IMR-90 (cell line): ENCODE data around the gene NFATC3. TPM values are rescaled to one million over a fixed set of nuclear protein-coding genes. Genes with fewer than 3 reads are reported as not detected.

Experiments
- ATAC-seq: fragments of 200-7000 bp; cut with Tn5 transposase; 2 replicates; pipeline ENCODE4 v1.9.1; 2020; ENCODE audit warnings: low read depth, mild to moderate bottlenecking, moderate library complexity
- BruUV-seq: library from RNA; stranded (reverse); fragments of 400-500 nt; replicated peaks from 2 replicates; lab custom pipeline; 2021; lab: Mats Ljungman, UMichigan
- CTCF ChIA-PET: fragments of 300-600 bp; formaldehyde crosslinking; extraction: SDS; loops from one replicate; lab custom pipeline; 2021; ENCODE audit warnings: antibody characterized with exemption; lab: Yijun Ruan, JAX
- POLR2A ChIA-PET: fragments of 300-600 bp; sonication (Branson Sonifier 250); formaldehyde crosslinking; loops from one replicate; lab custom pipeline; 2022; ENCODE audit warnings: antibody characterized with exemption; ENCODE audit not compliant: unreplicated experiment; lab: Charles Lee
- DNase-seq: peaks from one replicate; pipeline ENCODE4 v3.0.0; 2013
- H2AFZ ChIP-seq: replicated peaks from 2 replicates; pipeline ENCODE3; 2013; ENCODE audit warnings: low read length, mild to moderate bottlenecking; ENCODE audit not compliant: poor library complexity
- H2AK5ac ChIP-seq: 2 replicates; pipeline ENCODE4 v1.6.1; 2013; ENCODE audit warnings: low read depth, low read length, inconsistent platforms
- H2AK9ac ChIP-seq: replicated peaks from 2 replicates; pipeline ENCODE3; 2013; ENCODE audit warnings: mild to moderate bottlenecking, low read depth, low read length, moderate library complexity; ENCODE audit not compliant: poor library complexity
- H2BK120ac ChIP-seq: 2 replicates; pipeline ENCODE4 v1.6.1; 2013; ENCODE audit warnings: low read depth, low read length, inconsistent platforms
- H2BK15ac ChIP-seq: 3 replicates; pipeline ENCODE4 v1.6.1; 2013; ENCODE audit warnings: low read depth, low read length, inconsistent platforms
- H2BK20ac ChIP-seq: 2 replicates; pipeline ENCODE4 v1.6.1; 2013; ENCODE audit warnings: low read depth, mild to moderate bottlenecking, inconsistent platforms, low read length, moderate library complexity
- H2BK5ac ChIP-seq: 2 replicates; pipeline ENCODE4 v1.6.1; 2013; ENCODE audit warnings: mild to moderate bottlenecking, low read depth, low read length, inconsistent platforms; ENCODE audit not compliant: poor library complexity, severe bottlenecking
- H3K14ac ChIP-seq: replicated peaks from 2 replicates; pipeline ENCODE4 v1.6.1; 2013; ENCODE audit warnings: low read depth, low read length, inconsistent platforms
- H3K18ac ChIP-seq: 2 replicates; pipeline ENCODE4 v1.6.1; 2013; ENCODE audit warnings: low read depth, low read length, control low read depth
- H3K23ac ChIP-seq: 2 replicates; pipeline ENCODE4 v1.6.1; 2013; ENCODE audit warnings: low read depth, low read length, inconsistent platforms
- H3K27ac ChIP-seq: 2 replicates; pipeline ENCODE4 v1.5.1; 2013; ENCODE audit warnings: mild to moderate bottlenecking, control low read depth, low read length; ENCODE audit not compliant: insufficient read depth
- H3K27me3 ChIP-seq: 2 replicates; pipeline ENCODE4 v1.6.1; 2013; ENCODE audit warnings: low read length; ENCODE audit not compliant: control insufficient read depth, insufficient read depth
- H3K36me3 ChIP-seq: 2 replicates; pipeline ENCODE4 v1.6.1; 2013; ENCODE audit warnings: low read length, mixed read lengths; ENCODE audit not compliant: control insufficient read depth, insufficient read depth
- H3K4ac ChIP-seq: 2 replicates; pipeline ENCODE4 v1.6.1; 2013; ENCODE audit warnings: low read depth, low read length, inconsistent platforms
- H3K4me1 ChIP-seq: 2 replicates; pipeline ENCODE4 v1.6.1; 2013; ENCODE audit warnings: low read length, mixed read lengths; ENCODE audit not compliant: control insufficient read depth, insufficient read depth
- H3K4me2 ChIP-seq: 2 replicates; pipeline ENCODE4 v1.6.1; 2013; ENCODE audit warnings: low read depth, mild to moderate bottlenecking, control low read depth, low read length, moderate library complexity
- H3K4me3 ChIP-seq: 2 replicates; pipeline ENCODE4 v1.5.1; 2013; ENCODE audit warnings: low read depth, mild to moderate bottlenecking, control low read depth, low read length, moderate library complexity; ENCODE audit not compliant: insufficient read depth
- H3K56ac ChIP-seq: 2 replicates; pipeline ENCODE4 v1.6.1; 2013; ENCODE audit warnings: low read length, inconsistent platforms; ENCODE audit not compliant: insufficient read depth; ENCODE audit errors: extremely low read depth
- H3K79me1 ChIP-seq, 2 experiments: 2 replicates each; pipeline ENCODE4 v1.6.1; 2013; ENCODE audit warnings: low read length in 2 of 2, inconsistent platforms in 1 of 2, low read depth in 1 of 2
- H3K9ac ChIP-seq: 2 replicates; pipeline ENCODE4 v1.6.1; 2013; ENCODE audit warnings: low read depth, low read length, control low read depth
- H3K9me1 ChIP-seq: 2 replicates; pipeline ENCODE4 v1.6.1; 2013; ENCODE audit warnings: low read length, inconsistent platforms; ENCODE audit not compliant: insufficient read depth
- H3K9me3 ChIP-seq: 2 replicates; pipeline ENCODE4 v1.6.1; 2013; ENCODE audit warnings: low read length; ENCODE audit not compliant: control insufficient read depth, insufficient read depth
- H4K20me1 ChIP-seq: 2 replicates; pipeline ENCODE4 v1.6.1; 2013; ENCODE audit warnings: low read length, inconsistent platforms; ENCODE audit not compliant: insufficient read depth
- H4K5ac ChIP-seq: 2 replicates; pipeline ENCODE4 v1.6.1; 2013; ENCODE audit warnings: mild to moderate bottlenecking, low read depth, low read length, control low read depth
- H4K8ac ChIP-seq, 2 experiments: 2 replicates each; pipeline ENCODE4 v1.6.1; 2013; ENCODE audit warnings: low read depth in 2 of 2, low read length in 2 of 2, control low read depth in 1 of 2, inconsistent platforms in 1 of 2
- H4K91ac ChIP-seq: 2 replicates; pipeline ENCODE4 v1.6.1; 2013; ENCODE audit warnings: low read depth, low read length, inconsistent platforms; ENCODE audit not compliant: insufficient read depth
- BHLHE40 ChIP-seq: fragments of 150-350 bp; IDR thresholded peaks from 2 replicates; pipeline ENCODE4 v1.6.1; 2016; ENCODE audit warnings: mild to moderate bottlenecking, low read depth, low read length
- CEBPB ChIP-seq: IDR thresholded peaks from 2 replicates; pipeline ENCODE4 v1.6.1; 2012; ENCODE audit warnings: low read depth, low read length, improper control_type of control experiment
- CHD1 ChIP-seq: IDR thresholded peaks from 2 replicates; pipeline ENCODE4 v1.6.1; 2012; ENCODE audit warnings: low read depth, low read length, improper control_type of control experiment
- CTCF ChIP-seq: conservative IDR thresholded peaks from 2 replicates; pipeline ENCODE4 v1.5.1; 2012; ENCODE audit warnings: mild to moderate bottlenecking, low read depth, low read length, improper control_type of control experiment
- ELK1 ChIP-seq: fragments of 150-350 bp; IDR thresholded peaks from 2 replicates; pipeline ENCODE4 v1.6.1; 2016; ENCODE audit warnings: low read depth, mild to moderate bottlenecking, low read length, moderate library complexity, borderline replicate concordance
- FOS ChIP-seq: fragments of 150-350 bp; IDR thresholded peaks from 2 replicates; pipeline ENCODE4 v1.6.1; 2016; ENCODE audit warnings: low read depth, low read length
- MAFK ChIP-seq: IDR thresholded peaks from 2 replicates; pipeline ENCODE4 v1.6.1; 2012; ENCODE audit warnings: low read depth, low read length, improper control_type of control experiment
- MAZ ChIP-seq: IDR thresholded peaks from 2 replicates; pipeline ENCODE4 v1.6.1; 2012; ENCODE audit warnings: low read depth, mild to moderate bottlenecking, low read length, improper control_type of control experiment, moderate library complexity, borderline replicate concordance
- MXI1 ChIP-seq: IDR thresholded peaks from 2 replicates; pipeline ENCODE4 v1.6.1; 2012; ENCODE audit warnings: low read depth, mild to moderate bottlenecking, low read length, moderate library complexity, borderline replicate concordance
- NFE2L2 ChIP-seq: fragments of 150-350 bp; IDR thresholded peaks from 2 replicates; pipeline ENCODE4 v1.6.1; 2016; ENCODE audit warnings: low read depth, mild to moderate bottlenecking, low read length
- POLR2A ChIP-seq: IDR thresholded peaks from 2 replicates; pipeline ENCODE4 v1.6.1; 2012; ENCODE audit warnings: mild to moderate bottlenecking, low read depth, low read length
- RAD21 ChIP-seq: IDR thresholded peaks from 2 replicates; pipeline ENCODE4 v1.6.1; 2012; ENCODE audit warnings: low read length, improper control_type of control experiment
- RCOR1 ChIP-seq: IDR thresholded peaks from 2 replicates; pipeline ENCODE4 v1.6.1; 2012; ENCODE audit warnings: mild to moderate bottlenecking, low read length, improper control_type of control experiment; ENCODE audit not compliant: insufficient replicate concordance
- RFX5 ChIP-seq: IDR thresholded peaks from 2 replicates; pipeline ENCODE4 v1.8.0; 2012; ENCODE audit warnings: low read depth, mild to moderate bottlenecking, low read length, moderate library complexity
- SMC3 ChIP-seq: fragments of 150-350 bp; IDR thresholded peaks from 2 replicates; pipeline ENCODE4 v1.6.1; 2016; ENCODE audit warnings: low read depth, mild to moderate bottlenecking, antibody characterized with exemption, low read length, moderate library complexity
- USF2 ChIP-seq: fragments of 150-350 bp; IDR thresholded peaks from 2 replicates; pipeline ENCODE4 v1.6.1; 2017; ENCODE audit warnings: mild to moderate bottlenecking, antibody characterized with exemption, low read length, low read depth
- WGBS, 2 experiments: methylation state at CpG; one replicate each; pipeline versions ENCODE4 v1.1.5 to v1.1.7; 2013; ENCODE audit warnings: missing lambda C conversion rate in 2 of 2; ENCODE audit not compliant: insufficient read length in 1 of 2; ENCODE audit errors: extremely low coverage in 2 of 2; 5-methylcytosine and 5-hydroxymethylcytosine counted together
- dilution Hi-C: fragments of 300-500 bp; cut with HindIII; formaldehyde crosslinking; loops from one replicate; pipeline ENCODE4 v1.14.3; 2018; ENCODE audit warnings: low sequenced_read_pairs; ENCODE audit not compliant: unreplicated experiment
- in situ Hi-C: fragments of 300-500 bp; cut with MboI; formaldehyde crosslinking; loops from 3 replicates; pipeline ENCODE4 v1.14.3; 2019; ENCODE audit warnings: low sequenced_read_pairs, inconsistent platforms, mixed read lengths
- intact Hi-C: fragments of 100-400 bp; cut with micrococcal nuclease; formaldehyde crosslinking; loops from 2 replicates; pipeline ENCODE4 v1.10.0; 2022
- polyA plus RNA-seq, 3 experiments: library from polyadenylated mRNA; depleted of rRNA; stranded (reverse); fragments of >200 nt; gene quantifications; 2 replicates each; pipeline ENCODE4 v1.2.3, GENCODE V29; 2012; ENCODE audit warnings: low replicate concordance in 1 of 3
- total RNA-seq: library from RNA; depleted of rRNA; stranded (reverse); fragments of >200 nt; gene quantifications from 2 replicates; pipeline ENCODE4 v1.2.3, GENCODE V29; 2012

NFATC3 gene
- total and polyA plus RNA-seq, 2 of the 4 experiments (the other 2 are of a cell fraction): 6.3 to 21.5 TPM

- Histone ChIP-seq H3K4me2 (no peak overlapping the region), H2BK5ac (no peak overlapping the region), H2AK9ac (no peak overlapping the region), H2AFZ (no peak overlapping the region), H3K4me1 (no peaks in the 10 kb centered on the region), H2BK20ac (no peak overlapping the region), H3K9me1 (no peaks in the 10 kb centered on the region), H3K4ac (no peak overlapping the region), H2BK15ac (no peak overlapping the region), H3K27me3 (no peaks in the 10 kb centered on the region), H3K18ac (no peak overlapping the region), H3K23ac (no peak overlapping the region), H4K20me1 (no peaks in the 10 kb centered on the region), H4K5ac (no peak overlapping the region), H3K9ac (no peak overlapping the region), H3K9me3 (no peaks in the 10 kb centered on the region), H3K79me1 (no peaks in the 10 kb centered on the region), H3K56ac (no peak overlapping the region), H3K14ac (no peak overlapping the region), H4K91ac (no peak overlapping the region), H2BK120ac (no peak overlapping the region), H3K27ac (no peak overlapping the region), H4K8ac (no peak overlapping the region), H3K36me3 (peaks cover 11% of the 10 kb centered on the region), H3K4me3 (no peak overlapping the region), H2AK5ac (no peak overlapping the region)
- BruUV-seq: no TSS peak
- intact Hi-C loops (no loop called here), in situ Hi-C loops (no loop called here), dilution Hi-C loops (no loop called here)
- ATAC-seq (no peak), DNase-seq (no peak)
- WGBS, 2 experiments: no CpG with 5 or more reads among the region's 2 CpGs
- ChIA-PET POLR2A (no interaction called here), CTCF (no interaction called here)
- TF ChIP-seq CHD1 (no peak), FOS (no peak), RAD21 (no peak), RCOR1 (no peak), USF2 (no peak), MXI1 (no peak), MAFK (no peak), NFE2L2 (no peak), CEBPB (no peak), MAZ (no peak), CTCF (no peak), ELK1 (no peak), RFX5 (no peak), POLR2A (no peak), BHLHE40 (no peak), SMC3 (no peak)
Measured at GRCh38 chr16:68041783-68042182, 43.4 kb upstream of the NFATC3 start.
